PFSK-1 (cell line): ENCODE measurements around the gene TRAPPC10.

ENCODE experiments used
- FOXP2 ChIP-seq: optimal IDR thresholded peaks from 2 replicates; pipeline ENCODE3; 2011; ENCODE audit warnings: borderline replicate concordance, control low read depth, inconsistent platforms; ENCODE audit not compliant: insufficient read depth; ENCODE audit errors: extremely low read length, extremely low read depth
- POLR2AphosphoS5 ChIP-seq: IDR thresholded peaks from 2 replicates; pipeline ENCODE4 v1.6.1; 2012; ENCODE audit warnings: low read depth, mild to moderate bottlenecking, control low read depth, low read length, moderate library complexity
- SIN3A ChIP-seq: IDR thresholded peaks from 2 replicates; pipeline ENCODE4 v1.6.1; 2012; ENCODE audit warnings: mild to moderate bottlenecking, low read length, moderate library complexity, borderline replicate concordance; ENCODE audit not compliant: insufficient read depth
- TAF1 ChIP-seq: IDR thresholded peaks from 2 replicates; pipeline ENCODE4 v1.6.1; 2012; ENCODE audit warnings: low read length, control low read depth, borderline replicate concordance; ENCODE audit not compliant: insufficient read depth
- TF ChIP-seq, protein P1 (sequence below), 2 experiments: IDR thresholded peaks; 2 replicates each; pipeline versions ENCODE4 v1.6.1 to v1.8.0; 2011 to 2012; ENCODE audit warnings: low read depth in 2 of 2, low read length in 2 of 2, control low read depth in 1 of 2, inconsistent platforms in 1 of 2, mild to moderate bottlenecking in 1 of 2, moderate library complexity in 1 of 2; ENCODE audit not compliant: insufficient read depth in 1 of 2

Gene TRAPPC10

DNA sequence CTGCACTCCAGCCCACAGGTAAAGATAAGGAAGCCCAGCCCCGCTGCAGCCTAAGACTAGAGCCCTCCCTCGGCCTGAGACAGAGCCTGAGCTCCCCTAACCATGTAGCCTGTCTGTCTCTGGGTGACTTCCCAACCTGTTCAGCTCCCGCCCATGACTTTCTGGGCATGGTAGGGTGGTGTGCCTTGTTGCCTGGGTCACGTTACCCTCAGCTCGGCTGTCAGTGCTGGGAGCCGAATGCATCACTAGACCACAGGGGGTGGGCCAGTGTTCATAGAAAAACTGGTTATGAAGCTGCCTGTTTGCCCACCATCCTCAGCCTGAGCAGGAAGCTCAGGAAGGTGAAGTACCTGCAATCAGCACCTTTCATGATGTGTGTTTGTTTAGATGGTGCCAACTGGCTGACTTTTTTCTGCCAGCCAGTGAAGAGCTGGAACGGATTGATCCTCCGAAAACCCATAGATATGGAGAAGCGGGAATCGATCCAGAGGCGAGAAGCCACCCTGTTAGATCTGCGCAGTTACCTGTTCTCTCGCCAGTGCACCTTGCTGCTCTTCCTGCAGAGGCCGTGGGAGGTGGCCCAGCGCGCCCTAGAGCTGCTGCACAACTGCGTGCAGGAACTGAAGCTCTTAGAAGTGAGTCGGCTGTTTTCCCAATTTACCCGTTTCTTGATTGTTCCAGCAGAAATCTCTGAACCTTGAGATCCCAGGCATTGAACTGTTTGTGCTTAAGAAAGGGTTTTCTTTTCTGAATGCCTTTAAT lies 51.2 kb downstream of the TRAPPC10 start:
- TF ChIP-seq FOXP2 (no peak), POLR2AphosphoS5 (no peak), SIN3A (no peak), TAF1 (no peak)
- TF ChIP-seq, protein P1, sequence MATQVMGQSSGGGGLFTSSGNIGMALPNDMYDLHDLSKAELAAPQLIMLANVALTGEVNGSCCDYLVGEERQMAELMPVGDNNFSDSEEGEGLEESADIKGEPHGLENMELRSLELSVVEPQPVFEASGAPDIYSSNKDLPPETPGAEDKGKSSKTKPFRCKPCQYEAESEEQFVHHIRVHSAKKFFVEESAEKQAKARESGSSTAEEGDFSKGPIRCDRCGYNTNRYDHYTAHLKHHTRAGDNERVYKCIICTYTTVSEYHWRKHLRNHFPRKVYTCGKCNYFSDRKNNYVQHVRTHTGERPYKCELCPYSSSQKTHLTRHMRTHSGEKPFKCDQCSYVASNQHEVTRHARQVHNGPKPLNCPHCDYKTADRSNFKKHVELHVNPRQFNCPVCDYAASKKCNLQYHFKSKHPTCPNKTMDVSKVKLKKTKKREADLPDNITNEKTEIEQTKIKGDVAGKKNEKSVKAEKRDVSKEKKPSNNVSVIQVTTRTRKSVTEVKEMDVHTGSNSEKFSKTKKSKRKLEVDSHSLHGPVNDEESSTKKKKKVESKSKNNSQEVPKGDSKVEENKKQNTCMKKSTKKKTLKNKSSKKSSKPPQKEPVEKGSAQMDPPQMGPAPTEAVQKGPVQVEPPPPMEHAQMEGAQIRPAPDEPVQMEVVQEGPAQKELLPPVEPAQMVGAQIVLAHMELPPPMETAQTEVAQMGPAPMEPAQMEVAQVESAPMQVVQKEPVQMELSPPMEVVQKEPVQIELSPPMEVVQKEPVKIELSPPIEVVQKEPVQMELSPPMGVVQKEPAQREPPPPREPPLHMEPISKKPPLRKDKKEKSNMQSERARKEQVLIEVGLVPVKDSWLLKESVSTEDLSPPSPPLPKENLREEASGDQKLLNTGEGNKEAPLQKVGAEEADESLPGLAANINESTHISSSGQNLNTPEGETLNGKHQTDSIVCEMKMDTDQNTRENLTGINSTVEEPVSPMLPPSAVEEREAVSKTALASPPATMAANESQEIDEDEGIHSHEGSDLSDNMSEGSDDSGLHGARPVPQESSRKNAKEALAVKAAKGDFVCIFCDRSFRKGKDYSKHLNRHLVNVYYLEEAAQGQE (IDR thresholded peaks at IDR 0.05; ENCODE audit: insufficient read depth in 1 of 2, low read depth in 2 of 2, low read length in 2 of 2), result no peak

DNA sequence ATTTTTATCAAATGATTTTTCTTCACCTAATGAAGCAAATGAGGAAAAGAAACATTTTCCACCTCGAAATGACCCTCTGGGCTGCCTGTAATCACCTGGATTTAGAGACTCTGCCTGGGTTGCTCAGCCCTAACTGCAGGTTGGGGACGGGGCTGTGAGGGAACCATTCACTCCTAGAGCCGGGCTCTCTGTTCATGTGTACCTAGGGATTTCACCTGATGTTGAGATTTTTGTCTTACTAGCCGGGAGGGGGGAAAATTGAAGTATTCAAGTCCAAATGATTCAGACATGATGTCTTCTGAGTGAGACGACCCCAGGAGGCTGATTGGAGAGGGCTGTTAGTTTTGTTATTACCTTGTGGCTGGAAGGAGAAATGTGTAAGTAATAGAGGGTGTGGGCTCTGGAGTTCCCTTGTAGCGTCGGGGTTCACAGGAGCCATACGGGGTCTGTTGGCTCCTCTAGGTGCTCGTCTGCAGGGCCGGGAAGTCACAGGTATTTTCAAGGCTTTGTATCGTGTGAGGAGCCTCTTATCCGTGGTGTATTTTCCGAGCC lies 52.8 kb downstream of the TRAPPC10 start:
- TF ChIP-seq SIN3A, result no peak
- TF ChIP-seq TAF1, result no peak
- no peak for TF ChIP-seq POLR2AphosphoS5
- TF ChIP-seq, protein P1 (IDR thresholded peaks at IDR 0.05; ENCODE audit: insufficient read depth in 1 of 2, low read depth in 2 of 2, low read length in 2 of 2), result no peak
- TF ChIP-seq FOXP2, result no peak

DNA sequence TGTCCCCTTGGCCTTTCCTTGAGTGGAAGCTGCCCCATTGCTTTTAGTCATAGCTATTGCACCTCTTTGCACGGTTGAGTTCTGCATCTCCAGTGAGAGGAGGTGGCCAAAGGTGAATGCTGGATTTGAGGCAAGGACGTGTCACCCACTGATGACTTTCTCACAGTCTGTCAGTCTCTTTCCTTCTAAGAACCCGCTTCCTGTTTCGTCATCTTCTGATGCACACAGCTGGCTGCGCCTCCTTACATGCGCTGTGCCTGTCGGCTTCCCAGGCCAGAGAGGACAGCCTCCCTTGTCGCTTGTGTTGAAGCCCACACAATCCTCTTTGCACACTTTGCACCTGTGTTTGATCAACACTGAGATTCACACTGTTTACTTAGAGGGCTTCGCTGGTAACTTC lies 53.3 kb downstream of the TRAPPC10 start:
- TF ChIP-seq FOXP2 (peak; percentile 71), TAF1 (no peak), SIN3A (no peak), POLR2AphosphoS5 (no peak)
- TF ChIP-seq, protein P1 (IDR thresholded peaks at IDR 0.05; ENCODE audit: insufficient read depth in 1 of 2, low read depth in 2 of 2, low read length in 2 of 2), result no peak

DNA sequence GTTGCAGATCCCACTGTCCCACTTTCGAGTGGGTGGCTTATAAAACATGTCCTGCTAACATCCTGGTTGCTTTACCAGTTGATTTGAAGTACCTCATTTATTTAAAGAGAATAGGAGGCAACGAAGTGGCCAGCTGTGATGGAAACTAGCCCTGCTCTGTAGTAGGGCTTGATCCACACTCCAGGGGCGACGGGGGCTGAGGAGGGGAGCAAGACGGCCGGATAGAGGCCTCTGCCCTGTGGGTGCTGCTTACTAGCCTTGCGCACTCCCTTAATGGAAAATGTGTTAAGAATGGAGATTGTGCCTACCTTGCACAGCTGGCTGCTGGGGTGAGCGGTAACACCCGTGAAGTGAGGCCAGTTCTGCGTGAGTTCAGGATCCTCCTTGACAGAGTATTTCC lies 54.0 kb downstream of the TRAPPC10 start:
- no peak for TF ChIP-seq SIN3A
- TF ChIP-seq, protein P1 (IDR thresholded peaks at IDR 0.05; ENCODE audit: insufficient read depth in 1 of 2, low read depth in 2 of 2, low read length in 2 of 2), result no peak
